Measurements from ENCODE around the gene LYPD6.

- TF ChIP-seq CTCF (IDR thresholded peaks at IDR 0.05) (no peak), EP300 (IDR thresholded peaks at IDR 0.05) (no peak), POLR2A (IDR thresholded peaks at IDR 0.05) (no peak), POLR2AphosphoS5 (IDR thresholded peaks at IDR 0.05) (no peak)
These were observed 159.9 kb downstream of the LYPD6 start for GRCh38 chr2:149490296-149490695.
